ENCODE results near the gene CYP4V2. TPM values are rescaled to one million over a fixed set of nuclear protein-coding genes. Genes with fewer than 3 reads are reported as not detected.
"Not testable (repeated sequence)": the region's sequence is repeated elsewhere in the genome, so short reads cannot be mapped to it uniquely, and the experiment has no call there.

Gene CYP4V2
- total and polyA plus RNA-seq, 2 donors from 2014 or later: 29.5 to 69.8 TPM

DNA sequence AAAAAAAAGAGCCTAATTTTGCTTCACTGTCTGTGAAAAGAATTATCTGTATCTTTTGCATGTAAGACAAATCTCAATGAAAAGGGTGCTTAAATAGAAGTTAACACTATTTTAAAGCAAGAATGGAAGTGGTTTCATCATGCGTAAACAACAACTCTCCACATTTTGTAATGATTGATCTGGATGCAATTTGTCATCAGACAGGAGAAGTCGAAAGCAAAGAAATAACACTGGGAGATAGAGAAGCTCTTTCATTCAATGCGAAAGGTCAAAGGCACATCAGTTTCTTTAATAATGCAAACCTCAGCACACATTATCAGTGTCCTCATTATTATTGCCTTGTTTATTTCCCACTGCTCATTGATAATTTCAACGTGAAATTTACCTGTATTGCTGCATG, 44.8 kb downstream of the CYP4V2 start:
- FAIRE-seq (no peak), DNase-seq (no peak)
- Histone ChIP-seq H3K27me3 (ENCODE audit: control insufficient read depth, insufficient read depth, low read length) (no peaks in the 10 kb centered on the region), H3K27ac (ENCODE audit: low read depth in 2 of 2, low read length in 2 of 2) (no peak overlapping the region), H3K9me3 (ENCODE audit: control insufficient read depth in 2 of 3, insufficient read depth in 1 of 3, low read length in 3 of 3) (no peaks in the 10 kb centered on the region), H3K36me3 (ENCODE audit: control insufficient read depth in 2 of 3, insufficient read depth in 3 of 3, low read length in 3 of 3) (peaks cover 0 to 22% (median 3%) of the 10 kb centered on the region in 3 donors), H3K4me3 (ENCODE audit: low read length in 3 of 3) (no peak overlapping the region), H3K4me1 (ENCODE audit: control insufficient read depth in 2 of 3, insufficient read depth in 2 of 3, low read depth in 1 of 3, low read length in 3 of 3) (no peaks in the 10 kb centered on the region), H3K9ac (ENCODE audit: low read length in 3 of 3) (no peak overlapping the region)
- TF ChIP-seq CTCF (IDR thresholded peaks at IDR 0.05; ENCODE audit: borderline replicate concordance, extremely low read depth, insufficient read depth): no peak
- intact Hi-C loops (cut with DNase I): no loop called here

DNA sequence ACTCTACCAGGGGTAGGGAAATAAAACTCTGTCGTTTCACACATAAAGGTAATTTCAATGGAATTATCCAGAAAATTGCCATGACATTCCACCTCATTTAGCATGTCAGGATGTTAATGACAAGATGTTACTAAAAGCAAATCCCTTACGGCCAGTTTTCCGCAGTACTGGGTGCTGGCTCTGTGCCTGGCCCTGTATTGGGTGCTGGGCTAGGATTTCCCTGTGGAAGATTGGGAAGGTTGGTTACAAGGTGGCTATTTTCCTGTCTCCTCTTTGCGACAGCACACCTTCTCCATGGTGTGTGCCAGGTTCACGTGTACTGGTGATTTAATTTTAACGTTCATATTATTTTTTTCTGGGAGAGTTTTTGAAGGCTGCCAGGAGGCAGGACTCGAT, 49.1 kb downstream of the CYP4V2 start:
- Histone ChIP-seq H3K9me3 (ENCODE audit: control insufficient read depth in 2 of 3, insufficient read depth in 1 of 3, low read length in 3 of 3) (no peaks in the 10 kb centered on the region), H3K9ac (ENCODE audit: low read length in 3 of 3) (no peak overlapping the region), H3K27ac (ENCODE audit: low read depth in 2 of 2, low read length in 2 of 2) (no peak overlapping the region), H3K27me3 (ENCODE audit: control insufficient read depth, insufficient read depth, low read length) (no peaks in the 10 kb centered on the region), H3K36me3 (ENCODE audit: control insufficient read depth in 2 of 3, insufficient read depth in 3 of 3, low read length in 3 of 3) (peaks cover 0 to 8% (median 0%) of the 10 kb centered on the region in 3 donors), H3K4me1 (ENCODE audit: control insufficient read depth in 2 of 3, insufficient read depth in 2 of 3, low read depth in 1 of 3, low read length in 3 of 3) (no peaks in the 10 kb centered on the region), H3K4me3 (ENCODE audit: low read length in 3 of 3) (no peak overlapping the region)
- FAIRE-seq (no peak), DNase-seq (no peak)
- intact Hi-C loops (cut with DNase I): no loop called here
- no peak for TF ChIP-seq CTCF (IDR thresholded peaks at IDR 0.05; ENCODE audit: borderline replicate concordance, extremely low read depth, insufficient read depth)

GRCh38 chr4:186240848-186241491, 49.6 kb downstream of the CYP4V2 start:
- DNase-seq (no peak), FAIRE-seq (no peak)
- Histone ChIP-seq H3K9ac (ENCODE audit: low read length in 3 of 3) (no peak overlapping the region), H3K36me3 (ENCODE audit: control insufficient read depth in 2 of 3, insufficient read depth in 3 of 3, low read length in 3 of 3) (peaks cover 0 to 8% (median 0%) of the 10 kb centered on the region in 3 donors), H3K27ac (ENCODE audit: low read depth in 2 of 2, low read length in 2 of 2) (no peak overlapping the region), H3K4me3 (ENCODE audit: low read length in 3 of 3) (no peak overlapping the region), H3K27me3 (ENCODE audit: control insufficient read depth, insufficient read depth, low read length) (no peaks in the 10 kb centered on the region), H3K9me3 (ENCODE audit: control insufficient read depth in 2 of 3, insufficient read depth in 1 of 3, low read length in 3 of 3) (no peaks in the 10 kb centered on the region), H3K4me1 (ENCODE audit: control insufficient read depth in 2 of 3, insufficient read depth in 2 of 3, low read depth in 1 of 3, low read length in 3 of 3) (no peaks in the 10 kb centered on the region)
- no peak for TF ChIP-seq CTCF (IDR thresholded peaks at IDR 0.05; ENCODE audit: borderline replicate concordance, extremely low read depth, insufficient read depth)
- intact Hi-C loops (cut with DNase I): no loop called here

- Histone ChIP-seq H3K36me3 (ENCODE audit: control insufficient read depth in 2 of 3, insufficient read depth in 3 of 3, low read length in 3 of 3) (peaks cover 0 to 8% (median 0%) of the 10 kb centered on the region in 3 donors), H3K9me3 (ENCODE audit: control insufficient read depth in 2 of 3, insufficient read depth in 1 of 3, low read length in 3 of 3) (no peaks in the 10 kb centered on the region), H3K27me3 (ENCODE audit: control insufficient read depth, insufficient read depth, low read length) (no peaks in the 10 kb centered on the region), H3K4me3 (ENCODE audit: low read length in 3 of 3) (no peak overlapping the region), H3K4me1 (ENCODE audit: control insufficient read depth in 2 of 3, insufficient read depth in 2 of 3, low read depth in 1 of 3, low read length in 3 of 3) (no peaks in the 10 kb centered on the region), H3K27ac (ENCODE audit: low read depth in 2 of 2, low read length in 2 of 2) (no peak overlapping the region), H3K9ac (ENCODE audit: low read length in 3 of 3) (no peak overlapping the region)
- FAIRE-seq: no peak
- intact Hi-C loops (cut with DNase I): no loop called here
- no peak for TF ChIP-seq CTCF (IDR thresholded peaks at IDR 0.05; ENCODE audit: borderline replicate concordance, extremely low read depth, insufficient read depth)
- DNase-seq: no peak
Measured at GRCh38 chr4:186241616-186242015, 50.2 kb downstream of the CYP4V2 start.

DNA sequence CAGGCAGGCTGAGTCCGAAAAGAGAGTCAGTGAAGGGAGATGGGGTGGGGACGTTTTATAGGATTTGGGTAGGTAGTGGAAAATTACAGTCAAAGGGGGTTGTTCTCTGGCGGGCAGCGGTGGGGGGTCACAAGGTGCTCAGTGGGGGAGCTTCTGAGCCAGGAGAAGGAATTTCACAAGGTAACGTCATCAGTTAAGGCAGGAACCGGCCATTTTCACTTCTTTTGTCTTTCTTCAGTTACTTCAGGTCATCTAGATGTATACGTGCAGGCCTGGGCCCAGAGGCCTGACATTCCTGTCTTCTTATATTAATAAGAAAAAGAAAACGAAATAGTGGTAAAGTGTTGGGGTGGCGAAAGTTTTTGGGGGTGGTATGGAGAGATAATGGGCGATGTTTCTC, 50.7 kb downstream of the CYP4V2 start:
- H3K36me3 ChIP-seq (ENCODE audit: control insufficient read depth in 2 of 3, insufficient read depth in 3 of 3, low read length in 3 of 3); DNase-seq; H3K27ac ChIP-seq (ENCODE audit: low read depth in 2 of 2, low read length in 2 of 2); H3K9me3 ChIP-seq (ENCODE audit: control insufficient read depth in 2 of 3, insufficient read depth in 1 of 3, low read length in 3 of 3); H3K27me3 ChIP-seq (ENCODE audit: control insufficient read depth, insufficient read depth, low read length); H3K4me1 ChIP-seq (ENCODE audit: control insufficient read depth in 2 of 3, insufficient read depth in 2 of 3, low read depth in 1 of 3, low read length in 3 of 3); FAIRE-seq; H3K9ac ChIP-seq (ENCODE audit: low read length in 3 of 3); H3K4me3 ChIP-seq (ENCODE audit: low read length in 3 of 3); intact Hi-C loops (cut with DNase I): not testable (repeated sequence)

Data from kidney (tissue), 14 donors.